ENCODE results near the gene GRAP2.
"Not testable (repeated sequence)": the region's sequence is repeated elsewhere in the genome, so short reads cannot be mapped to it uniquely, and the experiment has no call there.

The GRAP2 gene

DNA sequence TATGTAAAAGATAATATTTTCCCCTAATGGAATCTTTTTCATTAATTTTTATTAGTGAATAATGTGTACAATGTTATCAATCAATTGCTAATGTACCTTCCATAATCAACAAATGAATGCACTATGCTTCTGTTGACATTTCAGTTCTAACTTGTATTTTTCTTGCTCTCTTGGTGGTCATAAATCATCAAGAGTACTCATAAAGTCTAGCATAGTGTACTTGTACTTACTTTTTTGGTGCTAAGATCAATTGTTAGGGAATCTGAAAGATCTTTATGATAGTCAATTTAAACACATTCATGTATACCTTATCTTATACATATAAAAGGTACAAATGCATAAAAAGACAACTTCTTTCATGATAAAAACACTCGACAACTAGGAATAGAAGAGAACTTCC, 17.8 kb upstream of the GRAP2 start:
- TF ChIP-seq, protein P1, sequence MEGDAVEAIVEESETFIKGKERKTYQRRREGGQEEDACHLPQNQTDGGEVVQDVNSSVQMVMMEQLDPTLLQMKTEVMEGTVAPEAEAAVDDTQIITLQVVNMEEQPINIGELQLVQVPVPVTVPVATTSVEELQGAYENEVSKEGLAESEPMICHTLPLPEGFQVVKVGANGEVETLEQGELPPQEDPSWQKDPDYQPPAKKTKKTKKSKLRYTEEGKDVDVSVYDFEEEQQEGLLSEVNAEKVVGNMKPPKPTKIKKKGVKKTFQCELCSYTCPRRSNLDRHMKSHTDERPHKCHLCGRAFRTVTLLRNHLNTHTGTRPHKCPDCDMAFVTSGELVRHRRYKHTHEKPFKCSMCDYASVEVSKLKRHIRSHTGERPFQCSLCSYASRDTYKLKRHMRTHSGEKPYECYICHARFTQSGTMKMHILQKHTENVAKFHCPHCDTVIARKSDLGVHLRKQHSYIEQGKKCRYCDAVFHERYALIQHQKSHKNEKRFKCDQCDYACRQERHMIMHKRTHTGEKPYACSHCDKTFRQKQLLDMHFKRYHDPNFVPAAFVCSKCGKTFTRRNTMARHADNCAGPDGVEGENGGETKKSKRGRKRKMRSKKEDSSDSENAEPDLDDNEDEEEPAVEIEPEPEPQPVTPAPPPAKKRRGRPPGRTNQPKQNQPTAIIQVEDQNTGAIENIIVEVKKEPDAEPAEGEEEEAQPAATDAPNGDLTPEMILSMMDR (IDR thresholded peaks at IDR 0.05; ENCODE audit: low read depth, low read length, missing control alignments), result no peak
- in situ Hi-C loops (cut with HindIII; ENCODE audit: low sequenced_read_pairs), result no loop called here
- no peak for DNase-seq (ENCODE audit: low read depth)
- no peak overlapping the region for H3K4me3 ChIP-seq (ENCODE audit: low read depth, low read length)

DNA sequence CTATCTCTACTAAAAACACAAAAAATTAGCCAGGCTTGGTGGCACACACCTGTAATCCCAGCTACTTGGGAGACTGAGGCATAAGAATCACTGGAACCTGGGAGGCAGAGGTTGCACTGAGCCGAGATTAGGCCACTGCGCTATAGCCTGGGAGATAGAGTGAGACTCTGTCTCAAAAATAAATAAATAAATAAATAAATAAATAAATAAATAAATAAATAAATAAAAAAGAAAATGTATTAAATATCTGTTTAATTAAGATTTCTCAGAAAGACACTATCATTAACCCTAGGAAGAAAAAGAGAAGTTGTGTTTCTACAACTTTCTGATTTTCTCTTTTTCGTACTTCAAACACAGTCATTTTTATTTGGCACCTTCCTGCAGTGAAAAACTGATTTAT, 11.0 kb upstream of the GRAP2 start:
- DNase-seq (ENCODE audit: low read depth); H3K4me3 ChIP-seq (ENCODE audit: low read depth, low read length); in situ Hi-C loops (cut with HindIII; ENCODE audit: low sequenced_read_pairs): not testable (repeated sequence)

DNA sequence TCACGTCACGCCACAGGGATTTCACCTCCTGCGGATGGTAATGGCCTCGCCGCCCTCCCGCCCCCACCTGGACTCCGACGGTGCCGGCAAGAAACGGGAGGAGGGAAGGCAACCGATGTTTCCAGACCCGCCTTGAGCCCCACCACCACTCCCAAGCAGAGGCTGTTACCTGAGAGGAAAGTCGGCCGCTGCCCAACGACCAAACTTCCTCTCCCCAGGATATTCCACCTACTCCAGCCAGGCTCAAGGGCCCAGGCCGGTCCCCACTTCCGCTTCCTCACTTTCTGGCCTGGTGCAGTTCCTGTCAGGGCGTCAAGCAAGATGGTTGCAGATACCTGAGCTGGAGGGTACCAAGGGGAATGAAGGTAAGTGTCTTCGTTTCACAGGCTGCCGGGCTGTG, 7.4 kb upstream of the GRAP2 start, which contains the start of gene ENTHD1:
ENTHD1 (minus strand) TSS at position 235 of the 400 bp plus-strand sequence. CDS start 6,012 bp downstream, outside the sequence.
- in situ Hi-C loops (cut with HindIII; ENCODE audit: low sequenced_read_pairs), result no loop called here
- no peak for DNase-seq (ENCODE audit: low read depth)
- H3K4me3 ChIP-seq (ENCODE audit: low read depth, low read length), result no peak within 1 kb of the TSS
- TF ChIP-seq, protein P1 (IDR thresholded peaks at IDR 0.05; ENCODE audit: low read depth, low read length, missing control alignments), result no peak

DNA sequence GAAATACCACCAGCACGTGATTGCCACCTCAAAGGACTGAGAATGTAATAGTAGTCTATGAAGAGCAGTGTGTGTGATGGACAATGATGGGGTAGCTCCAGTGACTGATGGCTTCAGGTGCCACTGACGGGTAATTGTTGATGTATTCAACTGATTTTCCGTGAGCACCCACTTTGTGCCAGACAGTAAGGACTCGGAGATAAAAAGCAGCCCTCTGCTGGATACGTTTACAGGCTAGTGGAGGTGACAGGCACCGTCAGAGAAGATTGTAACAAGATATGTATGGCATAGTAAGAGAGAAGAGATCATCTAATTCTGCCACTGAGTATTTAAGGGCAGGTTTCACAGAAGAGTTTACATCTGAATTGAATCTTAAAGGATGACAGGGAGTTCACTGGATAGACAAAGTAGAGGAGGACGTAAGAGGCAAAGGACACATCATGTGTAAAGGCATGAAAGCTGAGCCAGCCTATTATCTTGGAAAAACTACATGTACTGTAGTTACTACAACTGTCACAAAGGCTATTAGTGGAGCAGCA, 6.3 kb upstream of the GRAP2 start:
- DNase-seq (ENCODE audit: low read depth), result no peak
- in situ Hi-C loops (cut with HindIII; ENCODE audit: low sequenced_read_pairs), result no loop called here
- no peak overlapping the region for H3K4me3 ChIP-seq (ENCODE audit: low read depth, low read length)
- TF ChIP-seq, protein P1 (IDR thresholded peaks at IDR 0.05; ENCODE audit: low read depth, low read length, missing control alignments), result no peak

DNA sequence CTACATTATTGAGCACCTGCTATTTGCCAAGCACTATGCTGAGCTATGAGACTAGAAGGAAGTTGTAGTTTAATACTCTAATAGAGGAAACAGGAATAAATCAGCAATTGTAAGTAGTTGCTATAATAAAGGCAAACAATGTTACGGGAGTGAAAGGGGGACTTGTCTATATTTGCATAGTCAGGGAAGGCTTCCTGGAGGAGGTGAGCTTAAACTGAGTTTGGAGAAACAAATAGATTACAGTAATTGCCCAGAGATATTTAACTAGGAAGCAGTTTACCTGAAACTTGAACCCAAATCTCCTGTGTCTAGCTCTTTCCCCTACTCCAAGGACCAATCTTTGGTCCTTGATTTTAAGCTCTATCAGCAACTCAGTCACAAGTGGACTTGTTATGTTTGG, 5.2 kb upstream of the GRAP2 start:
- no peak overlapping the region for H3K4me3 ChIP-seq (ENCODE audit: low read depth, low read length)
- DNase-seq (ENCODE audit: low read depth), result no peak
- in situ Hi-C loops (cut with HindIII; ENCODE audit: low sequenced_read_pairs), result no loop called here
- TF ChIP-seq, protein P1 (IDR thresholded peaks at IDR 0.05; ENCODE audit: low read depth, low read length, missing control alignments), result no peak

DNA sequence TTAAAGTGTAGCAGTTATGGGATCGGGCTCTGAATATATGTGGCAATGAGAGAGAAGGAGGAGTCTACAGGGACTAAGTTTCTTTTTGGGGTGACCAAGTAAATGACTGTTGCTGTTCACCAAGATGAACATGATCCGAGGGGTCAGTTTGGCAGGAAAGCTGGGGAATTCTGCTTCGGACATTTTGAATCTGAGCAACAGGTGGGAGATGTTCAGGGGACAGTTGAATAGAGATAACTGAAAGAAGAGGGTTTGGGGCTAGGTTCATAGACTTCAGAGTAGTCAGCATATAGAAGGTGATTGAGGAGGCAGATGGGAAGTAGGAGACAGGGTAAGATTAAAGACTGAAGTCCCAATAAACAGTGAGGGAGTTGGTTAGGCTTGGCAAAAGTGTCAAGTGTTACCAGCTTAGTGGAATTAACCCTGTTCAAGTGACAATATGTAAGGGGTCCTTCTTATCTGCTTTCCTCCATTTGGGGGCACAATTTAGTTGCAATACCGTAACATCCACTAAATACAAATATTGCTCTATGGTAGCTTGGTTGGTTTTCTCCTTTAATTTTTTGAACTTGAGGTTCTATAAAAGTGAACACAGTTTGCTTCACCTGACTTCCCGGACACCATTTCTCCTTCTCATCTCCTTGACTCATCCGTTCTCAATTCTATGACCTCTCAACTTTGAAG, 4.4 kb upstream of the GRAP2 start:
- in situ Hi-C loops (cut with HindIII; ENCODE audit: low sequenced_read_pairs), result no loop called here
- DNase-seq (ENCODE audit: low read depth), result no peak
- H3K4me3 ChIP-seq (ENCODE audit: low read depth, low read length), result no peak overlapping the region
- TF ChIP-seq, protein P1 (IDR thresholded peaks at IDR 0.05; ENCODE audit: low read depth, low read length, missing control alignments), result no peak

DNA sequence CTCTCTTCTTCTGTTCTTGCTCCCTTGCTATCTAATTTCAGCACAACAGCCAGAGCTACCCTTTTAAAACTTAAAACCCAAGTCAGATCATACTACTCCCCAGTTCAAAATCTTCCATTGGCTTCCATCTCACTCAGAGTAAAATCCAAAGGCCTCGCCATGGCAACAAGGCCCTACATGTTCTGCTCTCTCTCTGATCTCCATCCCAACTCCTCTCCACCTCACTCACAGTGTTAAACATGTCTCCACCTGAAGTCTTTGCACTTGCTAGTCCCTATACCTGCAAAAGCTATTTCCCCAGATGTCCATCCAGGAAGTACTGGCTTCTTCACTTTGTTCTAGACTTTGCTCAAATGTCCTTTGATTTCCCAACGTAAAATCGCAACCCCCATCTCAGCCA, 3.0 kb upstream of the GRAP2 start:
- TF ChIP-seq, protein P1 (IDR thresholded peaks at IDR 0.05; ENCODE audit: low read depth, low read length, missing control alignments), result no peak
- DNase-seq (ENCODE audit: low read depth), result no peak
- H3K4me3 ChIP-seq (ENCODE audit: low read depth, low read length), result no peak overlapping the region
- in situ Hi-C loops (cut with HindIII; ENCODE audit: low sequenced_read_pairs), result no loop called here
